ENCODE measurements around the gene FBXO5.

FBXO5 gene

GRCh38 chr6:152983637-152984512, 1.0 kb upstream of the FBXO5 start:
- Histone ChIP-seq H3K4me3 (ENCODE audit: low read depth, low read length) (peak overlapping the region; percentile 91), H3K36me3 (ENCODE audit: control insufficient read depth, insufficient read depth, low read length) (no peaks in the 10 kb centered on the region), H3K4me2 (ENCODE audit: low read length) (peak overlapping the region; percentile 97), H2AFZ (peak overlapping the region; percentile 87), H3K27me3 (ENCODE audit: control insufficient read depth, insufficient read depth, low read length) (no peaks in the 10 kb centered on the region), H3K9ac (no peak overlapping the region), H3K27ac (peak overlapping the region; percentile 87), H3K9me3 (ENCODE audit: control insufficient read depth, low read length) (no peaks in the 10 kb centered on the region), H3K79me2 (peaks cover 18% of the 10 kb centered on the region), H3K4me1 (peaks cover 13% of the 10 kb centered on the region)
- TF ChIP-seq CTCF (IDR thresholded peaks at IDR 0.05): no peak

DNA sequence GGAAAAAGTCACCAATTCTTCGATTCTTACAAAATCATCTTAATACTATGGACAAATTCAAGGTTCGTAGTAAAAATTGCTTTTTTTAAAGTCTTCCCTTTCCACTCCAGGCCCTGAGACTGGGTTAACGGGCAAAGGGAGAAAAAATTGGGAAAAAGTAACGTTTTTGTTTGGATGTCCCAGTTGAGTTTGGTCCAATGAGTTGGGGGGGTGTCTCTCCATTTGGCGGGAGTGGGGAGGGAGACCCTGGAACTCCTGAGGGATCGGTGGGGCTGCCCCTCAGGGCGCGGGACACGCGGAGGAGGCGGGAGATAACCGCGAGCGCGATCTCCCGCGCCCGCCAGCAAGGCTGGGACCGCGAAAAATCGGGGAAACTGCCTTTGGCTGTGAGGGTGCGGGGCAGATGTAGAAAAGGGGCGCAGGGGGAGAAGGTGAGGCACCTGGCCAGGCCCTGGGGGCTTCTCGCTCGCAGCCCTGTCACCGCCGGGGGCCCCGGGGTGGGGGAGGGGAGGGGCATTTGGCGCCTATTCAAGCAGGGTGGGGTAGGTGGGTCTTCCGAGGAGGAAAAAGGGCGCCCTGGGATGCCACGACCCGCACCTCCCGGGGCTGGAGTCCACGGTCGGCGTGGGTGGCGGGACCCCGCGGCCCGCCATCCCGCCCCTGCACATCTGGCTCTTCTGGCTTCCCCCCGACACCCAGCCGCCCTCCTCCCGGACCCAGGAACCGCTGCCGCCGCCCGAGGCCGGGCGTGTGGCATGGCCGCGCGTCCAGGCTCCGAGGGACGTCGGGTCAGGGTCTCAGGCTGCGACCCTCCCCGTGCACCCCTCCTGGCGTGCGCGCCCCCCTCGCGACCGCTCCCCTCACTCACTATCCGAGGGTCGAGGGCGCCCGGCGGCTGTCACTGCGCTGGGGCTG, 595 bp downstream of the FBXO5 start:
- TF ChIP-seq CTCF (IDR thresholded peaks at IDR 0.05): no peak
- Histone ChIP-seq H3K9me3 (ENCODE audit: control insufficient read depth, low read length) (no peaks in the 10 kb centered on the region), H3K27me3 (ENCODE audit: control insufficient read depth, insufficient read depth, low read length) (no peaks in the 10 kb centered on the region)

DNA sequence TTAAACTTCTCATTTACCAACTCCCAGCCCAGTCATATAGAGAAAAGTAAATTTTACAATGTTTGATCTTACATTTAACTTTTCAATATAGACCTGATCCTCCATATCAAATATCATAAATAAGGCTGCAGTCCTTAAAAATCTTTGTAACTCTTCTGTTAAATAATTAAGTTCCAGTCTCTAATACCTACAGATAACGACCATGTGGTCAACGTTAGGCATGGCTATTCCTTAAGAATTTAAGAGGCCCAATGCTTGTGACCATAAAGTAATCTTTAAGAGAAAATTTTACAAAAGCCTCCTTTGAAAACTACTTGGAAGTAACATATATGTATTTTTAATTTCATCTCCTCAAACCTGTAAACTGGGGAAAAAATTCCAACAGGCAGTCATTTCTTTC, 1.6 kb downstream of the FBXO5 start:
- H3K27me3 ChIP-seq (ENCODE audit: control insufficient read depth, insufficient read depth, low read length): no peaks in the 10 kb centered on the region
- peaks cover 13% of the 10 kb centered on the region for H3K4me1 ChIP-seq
- H3K36me3 ChIP-seq (ENCODE audit: control insufficient read depth, insufficient read depth, low read length): no peaks in the 10 kb centered on the region
- H3K79me2 ChIP-seq: peaks cover 25% of the 10 kb centered on the region
- H3K4me3 ChIP-seq (ENCODE audit: low read depth, low read length): no peak overlapping the region
- no peak overlapping the region for H3K4me2 ChIP-seq (ENCODE audit: low read length)
- no peak overlapping the region for H3K27ac ChIP-seq
- no peaks in the 10 kb centered on the region for H3K9me3 ChIP-seq (ENCODE audit: control insufficient read depth, low read length)
- no peak overlapping the region for H2AFZ ChIP-seq
- no peak for TF ChIP-seq CTCF (IDR thresholded peaks at IDR 0.05)
- H3K9ac ChIP-seq: no peak overlapping the region

More for the DNA sequence above, 595 bp downstream of the FBXO5 start:
- Histone ChIP-seq H3K4me2 (ENCODE audit: low read length) (peak overlapping the region; percentile 84), H3K27ac (no peak overlapping the region), H3K9ac (no peak overlapping the region), H2AFZ (no peak overlapping the region), H3K79me2 (peaks cover 25% of the 10 kb centered on the region), H3K36me3 (ENCODE audit: control insufficient read depth, insufficient read depth, low read length) (no peaks in the 10 kb centered on the region), H3K4me1 (peaks cover 13% of the 10 kb centered on the region), H3K4me3 (ENCODE audit: low read depth, low read length) (peak overlapping the region; percentile 91)

DNA sequence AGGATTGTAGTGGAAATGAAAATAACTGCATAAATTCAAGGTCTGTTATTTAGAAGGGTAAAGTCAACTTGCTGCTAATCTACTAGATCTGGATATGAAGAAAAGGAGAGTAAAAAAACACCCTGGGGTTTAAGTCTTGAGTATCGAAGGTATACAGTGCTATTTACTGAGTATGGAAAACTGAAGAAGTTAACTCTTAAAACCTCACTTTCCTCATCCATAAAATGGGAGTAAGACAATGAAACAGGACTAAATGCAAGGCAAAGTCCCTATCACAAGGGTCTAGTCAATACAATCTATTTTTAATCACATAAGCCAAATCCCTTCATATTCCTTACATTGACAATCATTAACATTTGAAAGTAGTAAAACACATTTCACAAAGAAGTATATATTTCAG, 2.2 kb downstream of the FBXO5 start:
- H3K4me2 ChIP-seq (ENCODE audit: low read length): no peak overlapping the region
- no peak for TF ChIP-seq CTCF (IDR thresholded peaks at IDR 0.05)
- no peaks in the 10 kb centered on the region for H3K27me3 ChIP-seq (ENCODE audit: control insufficient read depth, insufficient read depth, low read length)
- no peaks in the 10 kb centered on the region for H3K9me3 ChIP-seq (ENCODE audit: control insufficient read depth, low read length)
- H3K36me3 ChIP-seq (ENCODE audit: control insufficient read depth, insufficient read depth, low read length): no peaks in the 10 kb centered on the region
- peaks cover 25% of the 10 kb centered on the region for H3K79me2 ChIP-seq
- no peak overlapping the region for H3K4me3 ChIP-seq (ENCODE audit: low read depth, low read length)
- H3K9ac ChIP-seq: no peak overlapping the region
- no peak overlapping the region for H2AFZ ChIP-seq
- H3K27ac ChIP-seq: no peak overlapping the region
- peaks cover 13% of the 10 kb centered on the region for H3K4me1 ChIP-seq

All from parathyroid adenoma (tissue), 2 donors.